ENCODE results near the gene DAGLA.

- TF ChIP-seq CTCF (IDR thresholded peaks at IDR 0.05) (no peak), POLR2A (IDR thresholded peaks at IDR 0.05) (no peak)
These were observed 29.8 kb downstream of the DAGLA start for GRCh38 chr11:61710019-61710418.
